Measurements from ENCODE around the gene BCL7A. TPM values are rescaled to one million over a fixed set of nuclear protein-coding genes. Genes with fewer than 3 reads are reported as not detected.

BCL7A gene
- total RNA-seq, 1 donor from 2014 or later = 49.3 TPM

DNA sequence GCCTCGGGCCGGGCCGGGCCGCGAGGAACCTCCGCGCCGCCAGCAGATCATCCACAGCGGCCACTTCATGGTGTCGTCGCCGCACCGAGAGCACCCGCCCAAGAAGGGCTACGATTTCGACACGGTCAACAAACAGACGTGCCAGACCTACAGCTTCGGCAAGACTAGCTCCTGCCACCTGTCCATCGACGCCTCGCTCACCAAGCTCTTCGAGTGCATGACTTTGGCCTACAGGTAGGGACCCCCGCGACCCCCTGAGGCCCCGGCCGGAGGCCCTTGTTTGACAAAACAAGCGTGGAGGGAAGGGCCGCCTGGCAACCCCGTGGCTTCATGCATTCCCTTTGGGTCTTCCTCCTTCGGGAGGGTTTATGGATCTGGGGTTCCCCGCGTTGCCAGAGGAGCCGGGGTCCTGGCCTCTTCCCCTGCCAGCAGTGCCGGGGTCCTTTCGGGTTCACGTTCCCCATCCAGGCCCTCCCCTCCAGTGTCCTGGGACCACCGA, 57.4 kb downstream of the BCL7A start:
- H3K27ac Mint-ChIP-seq = peak overlapping the region; percentile 81
- H3K4me1 Mint-ChIP-seq (ENCODE audit: low read depth) = peaks cover 29% of the 10 kb centered on the region
- DNase-seq (ENCODE audit: low spot score, unreplicated experiment) = no peak

DNA sequence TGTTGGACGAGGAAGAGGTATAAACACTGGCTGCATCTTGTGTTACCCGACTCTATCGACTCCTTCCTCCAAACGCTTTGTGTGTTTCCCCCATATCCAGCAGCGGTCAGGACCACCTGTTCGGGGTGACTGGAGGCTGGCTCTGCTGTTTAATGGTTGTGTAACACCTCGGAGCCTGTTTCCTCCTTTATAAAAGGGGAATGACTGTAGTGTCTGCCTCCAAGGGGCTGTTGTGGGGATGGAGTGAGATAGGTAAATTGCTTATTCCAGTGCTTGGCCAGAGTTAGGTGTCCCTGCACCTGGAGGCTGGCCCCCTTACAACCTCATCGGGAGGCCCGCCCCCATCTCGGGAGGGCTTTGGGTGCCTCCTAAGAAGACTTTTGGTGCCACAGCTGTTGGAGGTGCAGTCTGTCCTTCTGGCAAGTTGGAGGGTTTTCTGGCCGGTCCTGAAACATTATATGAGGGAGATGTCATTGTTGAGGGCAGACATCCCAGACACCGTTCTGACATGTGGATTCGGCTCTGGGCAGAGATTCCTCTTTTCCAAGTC, 57.9 kb downstream of the BCL7A start:
- no peak for DNase-seq (ENCODE audit: low spot score, unreplicated experiment)
- Mint-ChIP-seq H3K9me3 (ENCODE audit: low read depth) (no peaks in the 10 kb centered on the region), H3K4me3 (ENCODE audit: low read depth) (peak overlapping the region; percentile 85), H3K27me3 (peaks cover 27% of the 10 kb centered on the region), H3K27ac (peak overlapping the region; percentile 81), H3K4me1 (ENCODE audit: low read depth) (peaks cover 29% of the 10 kb centered on the region), H3K36me3 (ENCODE audit: insufficient read depth) (peaks cover 10% of the 10 kb centered on the region)
- TF ChIP-seq, protein P1, sequence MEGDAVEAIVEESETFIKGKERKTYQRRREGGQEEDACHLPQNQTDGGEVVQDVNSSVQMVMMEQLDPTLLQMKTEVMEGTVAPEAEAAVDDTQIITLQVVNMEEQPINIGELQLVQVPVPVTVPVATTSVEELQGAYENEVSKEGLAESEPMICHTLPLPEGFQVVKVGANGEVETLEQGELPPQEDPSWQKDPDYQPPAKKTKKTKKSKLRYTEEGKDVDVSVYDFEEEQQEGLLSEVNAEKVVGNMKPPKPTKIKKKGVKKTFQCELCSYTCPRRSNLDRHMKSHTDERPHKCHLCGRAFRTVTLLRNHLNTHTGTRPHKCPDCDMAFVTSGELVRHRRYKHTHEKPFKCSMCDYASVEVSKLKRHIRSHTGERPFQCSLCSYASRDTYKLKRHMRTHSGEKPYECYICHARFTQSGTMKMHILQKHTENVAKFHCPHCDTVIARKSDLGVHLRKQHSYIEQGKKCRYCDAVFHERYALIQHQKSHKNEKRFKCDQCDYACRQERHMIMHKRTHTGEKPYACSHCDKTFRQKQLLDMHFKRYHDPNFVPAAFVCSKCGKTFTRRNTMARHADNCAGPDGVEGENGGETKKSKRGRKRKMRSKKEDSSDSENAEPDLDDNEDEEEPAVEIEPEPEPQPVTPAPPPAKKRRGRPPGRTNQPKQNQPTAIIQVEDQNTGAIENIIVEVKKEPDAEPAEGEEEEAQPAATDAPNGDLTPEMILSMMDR (IDR thresholded peaks at IDR 0.05; ENCODE audit: unreplicated experiment) = no peak

More for the DNA sequence above, 57.4 kb downstream of the BCL7A start:
- TF ChIP-seq, protein P1 (IDR thresholded peaks at IDR 0.05; ENCODE audit: unreplicated experiment) = no peak
- Mint-ChIP-seq H3K27me3 (peaks cover 27% of the 10 kb centered on the region), H3K9me3 (ENCODE audit: low read depth) (no peaks in the 10 kb centered on the region), H3K36me3 (ENCODE audit: insufficient read depth) (peaks cover 8% of the 10 kb centered on the region), H3K4me3 (ENCODE audit: low read depth) (peak overlapping the region; percentile 85)

DNA sequence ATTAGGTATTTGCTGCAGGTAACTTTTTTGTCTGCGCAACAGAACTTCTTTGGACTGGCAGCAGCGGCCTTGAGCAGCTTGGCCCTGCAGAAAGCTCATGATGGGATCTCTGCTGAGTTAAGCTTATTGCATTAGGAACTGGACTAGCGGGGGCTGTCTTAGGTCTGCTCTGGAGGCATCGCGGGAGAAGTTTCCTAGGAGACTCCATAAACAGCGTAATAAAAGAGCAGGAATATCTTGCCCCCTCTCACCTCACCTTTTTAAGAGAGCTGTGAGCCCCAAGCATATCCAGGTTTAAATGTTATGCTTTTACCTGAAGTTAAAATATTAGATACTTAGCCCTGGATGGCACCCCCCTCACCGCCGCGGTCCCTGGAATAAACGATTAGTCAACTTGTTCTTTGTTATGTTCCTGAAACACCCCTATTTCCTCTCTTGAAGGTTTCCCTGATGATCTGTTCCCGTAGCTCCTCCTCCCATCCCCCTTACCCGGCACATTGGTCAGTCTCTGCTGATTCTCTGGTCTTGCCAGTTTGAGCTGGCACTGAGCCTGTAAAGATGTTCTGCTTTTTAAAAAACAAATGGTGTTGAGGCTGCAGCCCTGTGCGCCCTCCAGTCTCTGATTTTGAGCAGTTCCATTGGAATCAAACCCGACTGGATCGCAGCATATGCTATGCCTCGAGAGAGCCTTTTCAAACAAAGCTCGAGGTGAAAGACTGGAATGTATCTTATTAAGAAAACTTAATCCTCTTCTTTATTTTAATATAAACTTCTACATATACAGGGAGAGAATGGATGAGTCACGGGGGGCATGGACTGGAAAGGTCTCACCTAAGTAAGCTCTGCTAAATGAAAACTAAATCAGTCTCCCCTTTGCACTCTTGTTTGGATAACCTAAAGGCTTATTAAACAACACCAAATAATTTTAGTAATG, 58.7 kb downstream of the BCL7A start:
- TF ChIP-seq, protein P1 (IDR thresholded peaks at IDR 0.05; ENCODE audit: unreplicated experiment) = no peak
- H3K36me3 Mint-ChIP-seq (ENCODE audit: insufficient read depth) = peaks cover 12% of the 10 kb centered on the region
- peak overlapping the region; percentile 85 for H3K4me3 Mint-ChIP-seq (ENCODE audit: low read depth)

DNA sequence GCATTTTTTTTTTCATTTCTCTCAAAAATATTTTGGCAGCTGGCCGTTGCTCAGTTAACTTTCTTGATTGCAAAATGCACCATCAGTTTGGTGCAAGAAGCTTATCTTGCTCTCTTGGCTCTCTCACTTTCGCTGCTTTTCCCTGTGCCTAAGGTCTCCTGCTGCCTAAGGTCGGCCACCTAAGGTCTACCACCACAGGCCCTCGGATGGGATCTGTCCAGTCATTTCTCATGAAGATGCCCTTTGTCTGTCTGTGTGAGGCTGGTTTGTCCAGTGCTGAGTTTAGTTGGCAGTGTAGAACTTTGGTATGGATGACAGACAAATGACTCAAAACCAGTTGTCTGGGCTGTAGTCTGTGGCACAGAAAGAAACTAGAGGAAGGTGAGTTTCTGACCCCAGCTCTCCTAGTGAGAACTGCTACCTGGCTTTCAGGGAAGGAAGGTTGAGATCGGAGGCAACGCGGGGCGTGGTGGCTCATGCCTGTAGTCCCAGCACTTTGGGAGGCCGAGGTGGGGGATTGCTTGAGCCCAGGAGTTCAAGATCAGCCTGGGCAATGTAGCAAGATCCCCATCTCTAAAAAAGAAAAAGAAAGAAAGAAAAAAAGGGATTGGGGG, 59.5 kb downstream of the BCL7A start:
- Mint-ChIP-seq H3K4me1 (ENCODE audit: low read depth) (peaks cover 29% of the 10 kb centered on the region), H3K27ac (no peak overlapping the region), H3K9me3 (ENCODE audit: low read depth) (no peaks in the 10 kb centered on the region), H3K27me3 (peaks cover 23% of the 10 kb centered on the region), H3K36me3 (ENCODE audit: insufficient read depth) (peaks cover 16% of the 10 kb centered on the region), H3K4me3 (ENCODE audit: low read depth) (peak overlapping the region; percentile 27)
- no peak for DNase-seq (ENCODE audit: low spot score, unreplicated experiment)
- TF ChIP-seq, protein P1 (IDR thresholded peaks at IDR 0.05; ENCODE audit: unreplicated experiment) = no peak

More for the DNA sequence above, 58.7 kb downstream of the BCL7A start:
- no peaks in the 10 kb centered on the region for H3K9me3 Mint-ChIP-seq (ENCODE audit: low read depth)
- H3K27me3 Mint-ChIP-seq = peaks cover 26% of the 10 kb centered on the region
- peak overlapping the region; percentile 57 for H3K27ac Mint-ChIP-seq
- DNase-seq (ENCODE audit: low spot score, unreplicated experiment) = no peak
- H3K4me1 Mint-ChIP-seq (ENCODE audit: low read depth) = peaks cover 29% of the 10 kb centered on the region

DNA sequence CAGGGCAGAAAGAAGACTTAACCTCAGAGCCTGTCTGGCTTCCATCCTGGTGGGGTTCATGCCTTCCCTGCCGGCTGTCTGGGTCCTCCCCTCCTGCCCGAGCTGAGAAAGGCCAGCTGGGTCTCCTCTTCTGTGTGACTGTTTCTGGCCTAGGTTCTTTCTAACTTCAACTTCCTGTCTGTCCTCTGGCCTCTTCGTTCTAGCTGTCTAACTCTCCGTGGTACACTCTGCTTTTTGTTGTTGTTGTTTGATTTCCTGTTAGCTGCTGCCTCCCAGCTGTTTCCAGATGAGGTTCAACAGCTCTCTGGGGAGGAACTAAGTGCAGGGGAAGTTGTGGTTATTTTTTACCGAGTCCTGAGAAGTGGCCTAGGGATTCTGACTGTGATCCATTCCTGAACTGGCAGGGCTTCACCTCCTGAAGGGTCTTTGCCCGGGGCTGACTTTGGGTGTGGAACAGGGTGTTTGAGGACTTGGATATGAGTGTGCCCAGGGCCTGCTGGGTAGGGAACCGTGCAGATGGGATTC, 60.1 kb downstream of the BCL7A start:
- H3K9me3 Mint-ChIP-seq (ENCODE audit: low read depth) = no peaks in the 10 kb centered on the region
- H3K27me3 Mint-ChIP-seq = peaks cover 23% of the 10 kb centered on the region
- H3K27ac Mint-ChIP-seq = no peak overlapping the region
- H3K4me1 Mint-ChIP-seq (ENCODE audit: low read depth) = peaks cover 29% of the 10 kb centered on the region
- peaks cover 16% of the 10 kb centered on the region for H3K36me3 Mint-ChIP-seq (ENCODE audit: insufficient read depth)
- H3K4me3 Mint-ChIP-seq (ENCODE audit: low read depth) = no peak overlapping the region
- TF ChIP-seq, protein P1 (IDR thresholded peaks at IDR 0.05; ENCODE audit: unreplicated experiment) = no peak
- DNase-seq (ENCODE audit: low spot score, unreplicated experiment) = no peak

All from progenitor cell of endocrine pancreas (in vitro differentiated cells).